HepG2 (cell line): ENCODE results near the gene PIP5KL1. TPM values are rescaled to one million over a fixed set of nuclear protein-coding genes. Genes with fewer than 3 reads are reported as not detected.

ENCODE experiments used
- ESRRA ChIP-seq: sonication (generic); formaldehyde crosslinking; IDR thresholded peaks from 2 replicates; pipeline ENCODE4 v1.5.1; 2020; ENCODE audit warnings: mild to moderate bottlenecking, low read depth, missing genetic modification reagents
- GABPB1 ChIP-seq: IDR thresholded peaks from 2 replicates; pipeline ENCODE4 v1.6.1; 2016; ENCODE audit warnings: mild to moderate bottlenecking, missing genetic modification reagents, moderate library complexity, missing compliant biosample characterization
- GATAD1 ChIP-seq: IDR thresholded peaks from 2 replicates; pipeline ENCODE4 v1.6.1; 2016; ENCODE audit warnings: missing genetic modification reagents, missing compliant biosample characterization
- JDP2 ChIP-seq: sonication (generic); formaldehyde crosslinking; IDR thresholded peaks from 2 replicates; pipeline ENCODE4 v1.8.1; 2022; ENCODE audit warnings: missing genetic modification reagents, borderline replicate concordance
- MBD4 ChIP-seq: IDR thresholded peaks from 2 replicates; pipeline ENCODE4 v1.6.1; 2012; ENCODE audit warnings: low read length, inconsistent platforms, borderline replicate concordance
- NFKBIZ ChIP-seq: IDR thresholded peaks from 2 replicates; pipeline ENCODE4 v1.6.1; 2018; ENCODE audit warnings: missing genetic modification reagents, missing compliant biosample characterization
- NRL ChIP-seq: sonication (generic); formaldehyde crosslinking; IDR thresholded peaks from 2 replicates; pipeline ENCODE4 v1.5.0; 2020; ENCODE audit warnings: missing genetic modification reagents, mild to moderate bottlenecking, moderate library complexity, borderline replicate concordance
- PHB2 ChIP-seq: fragments of 450-650 bp; IDR thresholded peaks from 2 replicates; pipeline ENCODE4 v1.6.1; 2018; ENCODE audit not compliant: partially characterized antibody
- PITX1 ChIP-seq: sonication (generic); formaldehyde crosslinking; IDR thresholded peaks from 2 replicates; pipeline ENCODE4 v1.5.1; 2020; ENCODE audit warnings: mild to moderate bottlenecking, missing genetic modification reagents
- RARA ChIP-seq: IDR thresholded peaks from 2 replicates; pipeline ENCODE4 v1.6.1; 2016; ENCODE audit warnings: missing genetic modification reagents, missing compliant biosample characterization
- SPEN ChIP-seq: sonication (generic); formaldehyde crosslinking; IDR thresholded peaks from 2 replicates; pipeline ENCODE4 v1.5.1; 2020; ENCODE audit warnings: low read depth, mild to moderate bottlenecking, missing genetic modification reagents
- ZFP36L1 ChIP-seq: sonication (generic); formaldehyde crosslinking; IDR thresholded peaks from 2 replicates; pipeline ENCODE4 v1.8.0; 2022; ENCODE audit warnings: mild to moderate bottlenecking, missing genetic modification reagents, moderate library complexity
- ZNF274 ChIP-seq: sonication (generic); formaldehyde crosslinking; IDR thresholded peaks from 2 replicates; pipeline ENCODE4 v1.5.1; 2020; ENCODE audit warnings: mild to moderate bottlenecking, missing genetic modification reagents
- ZNF703 ChIP-seq: sonication (generic); formaldehyde crosslinking; IDR thresholded peaks from 2 replicates; pipeline ENCODE4 v1.5.1; 2020; ENCODE audit warnings: missing genetic modification reagents, mild to moderate bottlenecking, moderate library complexity, borderline replicate concordance
- ZNF773 ChIP-seq: sonication (generic); formaldehyde crosslinking; IDR thresholded peaks from 2 replicates; pipeline ENCODE4 v1.4.0; 2020; ENCODE audit warnings: missing genetic modification reagents, borderline replicate concordance
- ZNF891 ChIP-seq: sonication (generic); formaldehyde crosslinking; IDR thresholded peaks from 2 replicates; pipeline ENCODE4 v1.5.0; 2020; ENCODE audit warnings: mild to moderate bottlenecking, missing genetic modification reagents
- polyA plus RNA-seq, 8 experiments: library from polyadenylated mRNA; depleted of rRNA in 3 of 8; stranded (reverse) in 7 of 8; unstranded in 1 of 8; fragments of >200 nt; fragmentation: Illumina TruSeq in 4 of 8; extraction: Trizol in 4 of 8; gene quantifications; 2 replicates each; pipeline versions ENCODE4 v1.2.1 to v1.2.3, GENCODE V29; 2011 to 2016; ENCODE audit warnings: low read depth in 4 of 8, missing spikeins in 1 of 8, mixed read lengths in 1 of 8; ENCODE audit not compliant: insufficient read depth in 1 of 8
- total RNA-seq, 5 experiments: library from RNA; depleted of rRNA; stranded (reverse); fragments of >200 nt; fragmentation: Illumina TruSeq; extraction: Trizol; gene quantifications; 2 replicates each; pipeline ENCODE4 v1.2.3, GENCODE V29; 2016; ENCODE audit warnings: low read depth in 1 of 5
- TF ChIP-seq, protein P1 (sequence below): sonication (generic); formaldehyde crosslinking; conservative IDR thresholded peaks from 2 replicates; pipeline ENCODE4 v1.4.0; 2020; ENCODE audit warnings: missing genetic modification reagents
- TF ChIP-seq, protein P2 (sequence below): sonication (generic); formaldehyde crosslinking; IDR thresholded peaks from one replicate; pipeline ENCODE4 v1.5.1; 2020; ENCODE audit warnings: mild to moderate bottlenecking, missing genetic modification reagents; ENCODE audit errors: not compliant biosample characterization
- TF ChIP-seq, protein P3 (sequence below): sonication (generic); formaldehyde crosslinking; IDR thresholded peaks from 2 replicates; pipeline ENCODE4 v1.4.0; 2020; ENCODE audit warnings: missing genetic modification reagents, low read depth, mild to moderate bottlenecking, borderline replicate concordance

The PIP5KL1 gene
- total and polyA plus RNA-seq, 2 of the 13 experiments (the other 11 are each of a cell fraction or from before 2014, with no cell fraction given), result 0.20 to 0.49 TPM

DNA sequence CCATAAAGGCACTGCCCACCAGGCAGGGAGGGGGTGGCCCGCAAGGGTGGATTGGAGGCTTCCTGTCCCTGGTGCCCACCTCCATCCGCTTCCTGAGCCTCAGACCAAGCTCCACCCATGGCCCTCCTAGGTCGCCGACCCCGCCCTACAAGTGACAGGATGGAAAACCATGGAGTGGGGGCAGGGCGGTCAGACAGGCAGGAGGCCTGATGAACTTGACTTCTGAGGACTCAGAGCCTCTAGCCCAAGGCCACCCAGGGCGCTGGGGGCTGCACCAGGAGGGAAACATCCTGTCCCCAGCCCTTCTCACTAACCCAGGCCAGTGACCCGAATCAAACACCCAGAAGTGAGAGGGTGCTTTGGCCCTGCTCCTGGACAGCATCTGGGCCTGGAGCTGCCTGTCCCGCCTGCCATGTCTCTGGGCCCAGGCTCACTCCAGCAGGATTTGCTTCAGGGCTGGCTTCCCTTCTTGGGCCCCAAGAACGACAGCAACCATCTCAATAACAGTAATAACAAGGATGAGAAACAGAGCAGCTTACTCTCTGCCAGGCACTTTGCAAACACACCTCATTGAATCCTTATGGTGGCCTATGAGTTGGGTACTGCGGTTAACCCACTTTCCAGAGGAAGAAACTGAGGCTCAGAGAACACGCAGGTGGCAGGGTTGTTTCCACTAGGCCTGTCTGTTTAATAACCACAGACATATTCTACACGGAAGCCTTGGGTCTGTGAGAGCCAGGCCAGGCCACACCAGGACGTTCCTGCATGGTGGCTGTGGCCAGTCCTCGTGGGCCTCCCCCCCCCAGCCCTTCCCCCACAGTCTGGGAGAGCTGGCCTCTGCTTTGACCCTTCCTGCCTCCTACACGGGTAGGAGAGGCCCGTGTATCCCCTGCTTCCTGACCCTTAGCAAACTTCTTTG is 26.8 kb downstream of the PIP5KL1 start (continued):
- TF ChIP-seq ZNF274 (CRISPR knock-in tag) (no peak), ZNF773 (CRISPR knock-in tag) (no peak), ZNF703 (no peak), ZNF891 (CRISPR knock-in tag) (0 out of 2 replicates have a peak, but pooled peaks have one; percentile 17), NRL (CRISPR knock-in tag) (peak; percentile 66), GATAD1 (CRISPR knock-in tag) (peak; percentile 69; the same call in 1 of the 2 replicates), NFKBIZ (CRISPR knock-in tag) (peak; percentile 49; the same call in 1 of the 2 replicates), ESRRA (0 out of 2 replicates have a peak, but pooled peaks have one; percentile 6), GABPB1 (CRISPR knock-in tag) (peak; percentile 66), RARA (CRISPR knock-in tag) (peak; percentile 98), PITX1 (peak; percentile 73), MBD4 (no peak), ZFP36L1 (CRISPR knock-in tag) (peak; percentile 79; the same call in 1 of the 2 replicates), PHB2 (no peak), JDP2 (CRISPR knock-in tag) (no peak), SPEN (CRISPR knock-in tag) (peak; percentile 84)
- TF ChIP-seq, protein P1, sequence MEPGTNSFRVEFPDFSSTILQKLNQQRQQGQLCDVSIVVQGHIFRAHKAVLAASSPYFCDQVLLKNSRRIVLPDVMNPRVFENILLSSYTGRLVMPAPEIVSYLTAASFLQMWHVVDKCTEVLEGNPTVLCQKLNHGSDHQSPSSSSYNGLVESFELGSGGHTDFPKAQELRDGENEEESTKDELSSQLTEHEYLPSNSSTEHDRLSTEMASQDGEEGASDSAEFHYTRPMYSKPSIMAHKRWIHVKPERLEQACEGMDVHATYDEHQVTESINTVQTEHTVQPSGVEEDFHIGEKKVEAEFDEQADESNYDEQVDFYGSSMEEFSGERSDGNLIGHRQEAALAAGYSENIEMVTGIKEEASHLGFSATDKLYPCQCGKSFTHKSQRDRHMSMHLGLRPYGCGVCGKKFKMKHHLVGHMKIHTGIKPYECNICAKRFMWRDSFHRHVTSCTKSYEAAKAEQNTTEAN (CRISPR knock-in tag), result 0 out of 2 replicates have a peak, but pooled peaks have one; percentile 19
- TF ChIP-seq, protein P2, sequence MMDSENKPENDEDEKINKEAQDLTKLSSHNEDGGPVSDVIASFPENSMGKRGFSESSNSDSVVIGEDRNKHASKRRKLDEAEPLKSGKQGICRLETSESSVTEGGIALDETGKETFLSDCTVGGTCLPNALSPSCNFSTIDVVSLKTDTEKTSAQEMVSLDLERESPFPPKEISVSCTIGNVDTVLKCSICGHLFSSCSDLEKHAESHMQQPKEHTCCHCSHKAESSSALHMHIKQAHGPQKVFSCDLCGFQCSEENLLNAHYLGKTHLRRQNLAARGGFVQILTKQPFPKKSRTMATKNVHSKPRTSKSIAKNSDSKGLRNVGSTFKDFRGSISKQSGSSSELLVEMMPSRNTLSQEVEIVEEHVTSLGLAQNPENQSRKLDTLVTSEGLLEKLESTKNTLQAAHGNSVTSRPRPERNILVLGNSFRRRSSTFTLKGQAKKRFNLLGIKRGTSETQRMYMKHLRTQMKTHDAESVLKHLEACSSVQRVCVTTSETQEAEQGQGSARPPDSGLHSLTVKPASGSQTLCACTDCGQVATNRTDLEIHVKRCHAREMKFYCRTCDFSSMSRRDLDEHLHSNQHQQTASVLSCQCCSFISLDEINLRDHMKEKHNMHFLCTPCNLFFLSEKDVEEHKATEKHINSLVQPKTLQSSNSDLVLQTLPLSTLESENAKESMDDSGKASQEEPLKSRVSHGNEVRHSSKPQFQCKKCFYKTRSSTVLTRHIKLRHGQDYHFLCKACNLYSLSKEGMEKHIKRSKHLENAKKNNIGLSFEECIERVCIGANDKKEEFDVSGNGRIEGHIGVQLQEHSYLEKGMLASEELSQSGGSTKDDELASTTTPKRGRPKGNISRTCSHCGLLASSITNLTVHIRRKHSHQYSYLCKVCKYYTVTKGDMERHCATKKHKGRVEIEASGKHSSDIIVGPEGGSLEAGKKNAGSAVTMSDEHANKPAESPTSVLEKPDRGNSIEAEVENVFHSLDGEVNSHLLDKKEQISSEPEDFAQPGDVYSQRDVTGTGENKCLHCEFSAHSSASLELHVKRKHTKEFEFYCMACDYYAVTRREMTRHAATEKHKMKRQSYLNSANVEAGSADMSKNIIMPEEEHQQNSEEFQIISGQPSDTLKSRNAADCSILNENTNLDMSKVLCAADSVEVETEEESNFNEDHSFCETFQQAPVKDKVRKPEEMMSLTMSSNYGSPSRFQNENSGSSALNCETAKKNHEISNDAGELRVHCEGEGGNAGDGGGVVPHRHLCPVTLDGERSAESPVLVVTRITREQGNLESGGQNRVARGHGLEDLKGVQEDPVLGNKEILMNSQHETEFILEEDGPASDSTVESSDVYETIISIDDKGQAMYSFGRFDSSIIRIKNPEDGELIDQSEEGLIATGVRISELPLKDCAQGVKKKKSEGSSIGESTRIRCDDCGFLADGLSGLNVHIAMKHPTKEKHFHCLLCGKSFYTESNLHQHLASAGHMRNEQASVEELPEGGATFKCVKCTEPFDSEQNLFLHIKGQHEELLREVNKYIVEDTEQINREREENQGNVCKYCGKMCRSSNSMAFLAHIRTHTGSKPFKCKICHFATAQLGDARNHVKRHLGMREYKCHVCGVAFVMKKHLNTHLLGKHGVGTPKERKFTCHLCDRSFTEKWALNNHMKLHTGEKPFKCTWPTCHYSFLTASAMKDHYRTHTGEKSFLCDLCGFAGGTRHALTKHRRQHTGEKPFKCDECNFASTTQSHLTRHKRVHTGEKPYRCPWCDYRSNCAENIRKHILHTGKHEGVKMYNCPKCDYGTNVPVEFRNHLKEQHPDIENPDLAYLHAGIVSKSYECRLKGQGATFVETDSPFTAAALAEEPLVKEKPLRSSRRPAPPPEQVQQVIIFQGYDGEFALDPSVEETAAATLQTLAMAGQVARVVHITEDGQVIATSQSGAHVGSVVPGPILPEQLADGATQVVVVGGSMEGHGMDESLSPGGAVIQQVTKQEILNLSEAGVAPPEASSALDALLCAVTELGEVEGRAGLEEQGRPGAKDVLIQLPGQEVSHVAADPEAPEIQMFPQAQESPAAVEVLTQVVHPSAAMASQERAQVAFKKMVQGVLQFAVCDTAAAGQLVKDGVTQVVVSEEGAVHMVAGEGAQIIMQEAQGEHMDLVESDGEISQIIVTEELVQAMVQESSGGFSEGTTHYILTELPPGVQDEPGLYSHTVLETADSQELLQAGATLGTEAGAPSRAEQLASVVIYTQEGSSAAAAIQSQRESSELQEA (CRISPR knock-in tag), result peak; percentile 84
- TF ChIP-seq, protein P3, sequence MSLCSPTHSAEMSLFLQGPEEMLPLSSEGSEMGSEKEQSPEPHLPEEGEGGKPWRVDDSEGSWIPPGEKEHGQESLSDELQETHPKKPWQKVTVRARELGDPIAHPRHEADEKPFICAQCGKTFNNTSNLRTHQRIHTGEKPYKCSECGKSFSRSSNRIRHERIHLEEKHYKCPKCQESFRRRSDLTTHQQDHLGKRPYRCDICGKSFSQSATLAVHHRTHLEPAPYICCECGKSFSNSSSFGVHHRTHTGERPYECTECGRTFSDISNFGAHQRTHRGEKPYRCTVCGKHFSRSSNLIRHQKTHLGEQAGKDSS (CRISPR knock-in tag), result peak; percentile 82; the same call in 1 of the 2 replicates
